Central memory CD4-positive, alpha-beta T cell (primary cell): ENCODE results near the gene OR8U1.
"Not testable (repeated sequence)": the region's sequence is repeated elsewhere in the genome, so short reads cannot be mapped to it uniquely, and the experiment has no call there.

Experiments
- DNase-seq: peaks from one replicate; pipeline ENCODE4 v3.0.0; 2022
- total RNA-seq, 3 experiments: gene quantifications; one replicate each; lab custom pipeline; 2026; lab: John Stamatoyannopoulos, UW

The OR8U1 gene
- total RNA-seq: 0 reads per million in 3 experiments

DNA sequence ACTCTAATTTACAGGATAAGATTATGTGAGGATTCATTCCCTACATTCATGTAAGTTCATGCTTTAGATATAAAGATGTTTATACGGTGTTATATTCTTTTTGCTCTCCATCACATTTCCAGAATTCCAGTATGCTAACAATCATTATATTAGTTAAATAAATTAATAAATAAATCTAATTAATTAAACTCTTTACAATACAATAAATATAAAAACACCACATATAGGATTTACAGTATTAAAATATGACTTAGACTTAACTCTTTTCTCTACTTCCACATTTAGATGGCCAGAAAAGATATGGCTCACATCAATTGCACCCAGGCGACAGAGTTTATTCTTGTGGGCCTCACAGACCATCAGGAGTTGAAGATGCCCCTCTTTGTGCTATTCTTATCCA is at the start of gene OR8U1:
Gene OR8U1 (plus strand): TSS at position 301 of the 400 bp plus-strand sequence. CDS start 0 bp downstream, at position 301.
- DNase-seq: no peak

DNA sequence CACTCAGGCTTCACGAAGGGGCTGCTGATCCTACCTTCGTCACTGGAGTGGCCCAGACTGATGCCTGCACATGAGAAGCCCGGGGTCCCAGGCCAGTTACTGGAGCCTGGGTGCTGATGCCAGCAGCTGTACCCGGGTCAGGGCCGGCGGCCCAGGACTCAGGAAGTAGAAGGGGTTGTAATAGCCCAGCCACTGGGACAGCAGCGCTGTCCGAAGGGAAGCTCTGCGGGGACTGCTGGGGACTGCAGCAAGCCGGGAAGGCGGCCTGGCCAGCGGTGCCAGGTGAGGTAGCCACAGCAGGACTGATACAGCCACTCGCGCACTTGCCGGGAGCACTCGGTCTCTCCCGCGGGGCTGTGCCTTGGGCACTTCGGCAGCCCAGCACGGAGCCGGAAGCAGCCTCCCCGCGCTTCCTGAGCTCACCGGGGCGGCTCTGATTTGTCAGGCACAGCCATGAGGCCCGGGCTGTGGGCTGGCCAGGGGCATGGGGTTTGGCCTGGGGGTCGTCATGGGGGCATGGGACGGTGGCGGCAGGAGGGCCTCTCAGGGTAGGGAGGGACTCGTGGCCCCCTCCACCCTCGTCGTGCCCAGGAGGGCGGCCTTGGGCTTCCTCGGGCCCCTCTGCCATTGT is 43.4 kb upstream of the OR8U1 start:
- no peak for DNase-seq

GRCh38 chr11:56333156-56333555 is 42.3 kb upstream of the OR8U1 start:
- no peak for DNase-seq

DNA sequence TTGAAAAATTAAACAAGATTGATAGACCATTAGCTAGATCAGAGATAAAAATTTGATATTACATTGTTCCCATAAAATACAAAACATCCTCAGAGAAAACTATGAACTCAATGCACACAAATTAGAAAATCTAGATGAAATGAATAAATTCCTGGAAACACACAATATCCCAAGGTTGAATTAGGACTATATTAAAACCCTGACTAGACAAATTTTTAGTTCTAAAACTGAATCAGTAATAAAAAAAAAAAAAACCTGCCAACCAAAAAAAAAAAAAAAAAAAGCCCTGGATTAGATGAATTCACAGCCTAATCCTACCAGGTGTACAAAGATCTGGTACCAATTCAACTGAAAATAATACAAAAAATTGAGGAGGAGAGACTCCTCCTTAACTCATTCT is 35.1 kb upstream of the OR8U1 start:
- DNase-seq: no peak

- DNase-seq: no peak
Observed at GRCh38 chr11:56345739-56346138, 29.7 kb upstream of the OR8U1 start, which contains the start of gene OR8K1. Gene OR8K1, plus strand, starts transcription at chr11:56346039. Its CDS starts 0 bp downstream, at chr11:56346039.

- no peak for DNase-seq
Observed at GRCh38 chr11:56353991-56354390, 21.4 kb upstream of the OR8U1 start, which contains the start of gene OR8J1. Gene OR8J1, plus strand, starts transcription at chr11:56354291. Its CDS starts 5,956 bp downstream, at chr11:56360247.

DNA sequence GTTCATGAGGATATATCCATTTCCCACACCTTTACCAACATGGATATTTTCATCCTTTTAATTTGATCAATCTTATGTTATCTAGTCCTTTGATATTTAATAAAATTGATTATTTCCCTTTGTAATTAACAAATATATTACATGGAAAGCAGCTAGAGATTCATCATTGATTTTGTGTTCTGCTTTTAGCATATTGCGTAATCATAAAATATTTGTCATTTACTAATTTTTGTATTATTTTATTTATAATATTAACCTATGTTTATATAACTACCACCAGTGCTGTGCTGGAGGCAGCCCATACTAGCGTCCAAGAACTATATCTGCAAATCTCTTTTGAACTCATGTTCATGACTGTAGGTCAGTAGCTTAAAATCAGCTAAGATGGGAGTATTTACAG is 4.7 kb downstream of the OR8U1 start:
- DNase-seq: no peak

- DNase-seq: no peak
Observed at GRCh38 chr11:56394381-56394780, 19.0 kb downstream of the OR8U1 start.

DNA sequence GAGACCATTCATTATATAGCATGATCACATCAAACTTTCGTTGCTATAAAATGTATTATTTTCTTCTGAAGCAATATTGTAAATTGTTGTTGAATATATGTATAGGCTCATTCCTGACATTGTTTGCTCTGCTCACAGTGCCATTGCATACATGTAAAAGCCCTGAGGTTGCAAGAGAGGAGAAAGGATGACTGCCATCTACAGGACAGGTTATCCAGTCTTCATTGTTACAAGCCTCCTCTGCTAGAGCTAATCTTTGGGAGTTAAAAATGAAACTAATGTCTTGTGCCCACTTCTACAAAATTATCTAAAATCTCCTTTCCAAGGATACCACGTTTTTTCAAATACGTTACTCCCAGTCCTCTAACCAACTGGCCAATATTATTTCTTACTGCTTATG is 20.6 kb downstream of the OR8U1 start:
- no peak for DNase-seq

DNA sequence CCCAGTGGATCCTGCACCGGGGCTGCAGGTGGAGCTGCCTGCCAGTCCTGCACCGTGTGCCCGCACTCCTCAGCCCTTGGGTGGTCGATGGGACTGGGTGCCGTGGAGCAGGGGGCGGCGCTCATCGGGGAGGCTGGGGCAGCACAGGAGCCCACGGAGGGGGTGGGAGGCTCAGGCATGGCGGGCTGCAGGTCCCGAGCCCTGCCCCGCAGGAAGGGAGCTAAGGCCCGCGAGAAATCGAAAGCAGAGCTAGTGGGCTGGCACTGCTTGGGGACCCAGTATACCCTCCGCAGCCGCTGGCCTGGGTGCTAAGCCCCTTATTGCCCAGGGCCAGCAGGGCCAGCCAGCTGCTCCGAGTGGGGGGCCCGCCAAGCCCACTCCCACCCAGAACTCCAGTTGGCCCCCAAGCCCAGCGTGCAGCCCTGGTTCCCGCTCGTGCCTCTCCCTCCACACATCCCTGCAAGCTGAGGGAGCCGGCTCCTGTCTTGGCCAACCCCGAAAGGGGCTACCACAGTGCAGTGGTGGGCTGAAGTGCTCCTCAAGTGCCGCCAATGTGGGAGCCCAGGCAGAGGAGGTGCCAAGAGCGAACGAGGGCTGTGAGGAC is 26.5 kb downstream of the OR8U1 start:
- DNase-seq: not testable (repeated sequence)

DNA sequence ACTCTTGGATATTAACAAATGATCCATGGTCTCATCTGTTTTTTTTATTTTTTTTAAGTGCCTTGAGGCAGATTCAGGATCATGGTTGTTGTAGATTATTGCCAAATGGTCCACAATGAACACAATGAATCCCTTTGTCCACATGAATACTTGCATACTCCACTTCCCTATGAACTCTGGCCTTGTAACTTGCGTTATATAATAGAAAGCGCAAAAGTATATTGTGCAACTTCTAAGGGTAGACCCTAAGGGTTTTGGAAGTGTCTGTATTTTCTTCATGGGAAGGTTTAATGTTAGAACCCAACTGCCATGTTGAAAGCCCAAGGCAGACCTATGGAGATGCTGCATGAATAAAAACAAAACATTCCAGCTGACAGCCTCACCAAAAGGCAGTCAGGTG is 29.0 kb downstream of the OR8U1 start:
- no peak for DNase-seq

GRCh38 chr11:56410801-56411200 is 35.4 kb downstream of the OR8U1 start:
- no peak for DNase-seq

- DNase-seq: no peak
Observed at GRCh38 chr11:56412396-56412795, 37.0 kb downstream of the OR8U1 start, which contains the start of gene OR5AL1. Gene OR5AL1, plus strand, starts transcription at chr11:56412696.
